Neural crest cell (in vitro differentiated cells): Measurements from ENCODE around the gene NAPB. TPM values are rescaled to one million over a fixed set of nuclear protein-coding genes. Genes with fewer than 3 reads are reported as not detected.

ENCODE experiments used
- DNase-seq: peaks from one replicate; pipeline ENCODE4 v3.0.0; 2021; ENCODE audit warnings: low read depth, mixed read lengths, low spot score
- H3K27ac Mint-ChIP-seq: one replicate; pipeline ENCODE4 v1.8.0; 2021; ENCODE audit warnings: mild to moderate bottlenecking, mixed read lengths; ENCODE audit not compliant: unreplicated experiment
- H3K27me3 Mint-ChIP-seq: 2 replicates; pipeline ENCODE4 v1.8.0; 2021; ENCODE audit warnings: low read depth, mild to moderate bottlenecking, mixed read lengths
- H3K36me3 Mint-ChIP-seq: 2 replicates; pipeline ENCODE4 v1.8.0; 2021; ENCODE audit warnings: low read depth, mild to moderate bottlenecking, mixed read lengths
- H3K4me1 Mint-ChIP-seq: 2 replicates; pipeline ENCODE4 v1.8.0; 2021; ENCODE audit warnings: mixed read lengths
- H3K4me3 Mint-ChIP-seq: one replicate; pipeline ENCODE4 v1.8.0; 2021; ENCODE audit warnings: mild to moderate bottlenecking, mixed read lengths
- H3K9me3 Mint-ChIP-seq: 2 replicates; pipeline ENCODE4 v1.8.0; 2021; ENCODE audit warnings: mixed read lengths
- CTCF ChIP-seq: fragments of 200-600 bp; sonication (generic); conservative IDR thresholded peaks from 2 replicates; pipeline ENCODE4 v1.5.0; 2021; ENCODE audit warnings: antibody characterized with exemption, mild to moderate bottlenecking
- total RNA-seq: library from RNA; stranded (reverse); gene quantifications from 2 replicates; pipeline ENCODE4 v1.2.1, GENCODE V29; 2021

NAPB gene
- total RNA-seq, 1 donor from 2014 or later: 14.6 TPM

- TF ChIP-seq CTCF: no peak
- no peaks in the 10 kb centered on the region for H3K36me3 Mint-ChIP-seq
- no peaks in the 10 kb centered on the region for H3K4me1 Mint-ChIP-seq
- DNase-seq: no peak
- no peak overlapping the region for H3K27ac Mint-ChIP-seq
- no peaks in the 10 kb centered on the region for H3K9me3 Mint-ChIP-seq
- no peaks in the 10 kb centered on the region for H3K27me3 Mint-ChIP-seq
- no peak overlapping the region for H3K4me3 Mint-ChIP-seq
Observed at GRCh38 chr20:23433628-23434027, 12.3 kb upstream of the NAPB start.

GRCh38 chr20:23425129-23425528 is 3.8 kb upstream of the NAPB start:
- Mint-ChIP-seq H3K9me3 (no peaks in the 10 kb centered on the region), H3K4me1 (peaks cover 8% of the 10 kb centered on the region), H3K27me3 (no peaks in the 10 kb centered on the region), H3K36me3 (no peaks in the 10 kb centered on the region), H3K4me3 (no peak overlapping the region), H3K27ac (no peak overlapping the region)
- DNase-seq: no peak
- no peak for TF ChIP-seq CTCF

GRCh38 chr20:23419995-23420901 is 1.0 kb downstream of the NAPB start:
- H3K4me1 Mint-ChIP-seq: peaks cover 26% of the 10 kb centered on the region

GRCh38 chr20:23419657-23419994 is 1.7 kb downstream of the NAPB start:
- Mint-ChIP-seq H3K4me1 (peaks cover 26% of the 10 kb centered on the region), H3K27me3 (no peaks in the 10 kb centered on the region), H3K27ac (no peak overlapping the region), H3K9me3 (no peaks in the 10 kb centered on the region), H3K36me3 (no peaks in the 10 kb centered on the region), H3K4me3 (peak overlapping the region; percentile 90)
- no peak for DNase-seq
- TF ChIP-seq CTCF: no peak

More at GRCh38 chr20:23419995-23420901, 1.0 kb downstream of the NAPB start:
- H3K36me3 Mint-ChIP-seq: no peaks in the 10 kb centered on the region
- no peak for TF ChIP-seq CTCF
- no peaks in the 10 kb centered on the region for H3K9me3 Mint-ChIP-seq
- no peak overlapping the region for H3K27ac Mint-ChIP-seq
- peak overlapping the region; percentile 90 for H3K4me3 Mint-ChIP-seq
- H3K27me3 Mint-ChIP-seq: no peaks in the 10 kb centered on the region
- DNase-seq: no peak

- no peaks in the 10 kb centered on the region for H3K36me3 Mint-ChIP-seq
- TF ChIP-seq CTCF: no peak
- no peak for DNase-seq
- H3K4me3 Mint-ChIP-seq: peak overlapping the region; percentile 34
- no peak overlapping the region for H3K27ac Mint-ChIP-seq
- no peaks in the 10 kb centered on the region for H3K9me3 Mint-ChIP-seq
- H3K27me3 Mint-ChIP-seq: no peaks in the 10 kb centered on the region
- H3K4me1 Mint-ChIP-seq: peaks cover 26% of the 10 kb centered on the region
Observed at GRCh38 chr20:23417861-23418260, 3.4 kb downstream of the NAPB start.
